ENCODE results near the gene CFAP99. TPM values are rescaled to one million over a fixed set of nuclear protein-coding genes. Genes with fewer than 3 reads are reported as not detected.

Gene CFAP99
- total and polyA plus RNA-seq, 2 donors (not counting 1 experiment from before 2014, with no cell fraction given), result under 0.01 TPM; not detected in 1

DNA sequence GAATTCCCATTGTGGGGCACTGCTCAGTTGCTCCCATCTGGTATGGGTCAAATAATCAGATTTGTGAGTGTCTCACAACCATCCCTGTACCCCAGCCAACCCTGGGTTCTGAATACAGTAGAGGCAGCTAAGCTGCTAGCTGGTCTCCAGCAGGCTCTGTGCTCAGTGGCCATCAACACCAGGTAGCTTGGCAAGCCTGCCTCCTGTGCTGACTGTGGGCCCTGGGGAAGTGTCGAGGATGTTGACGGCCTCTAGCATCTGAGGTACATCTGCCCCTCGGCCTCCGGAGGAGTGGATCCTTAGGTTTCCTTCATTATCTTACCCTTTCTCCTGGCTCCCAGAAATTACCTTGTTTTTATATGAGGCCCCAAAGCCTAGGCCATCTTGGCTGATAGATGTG is 63.4 kb downstream of the CFAP99 start:
- H3K4me3 ChIP-seq (replicated peaks in 1 of 4; ENCODE audit: control extremely low read depth in 1 of 4, insufficient read depth in 1 of 4, low read depth in 3 of 4, low read length in 4 of 4), result no peak overlapping the region
- no peaks in the 10 kb centered on the region for H3K9me3 ChIP-seq (ENCODE audit: control insufficient read depth, insufficient read depth, low read depth, low read length)
- no peaks in the 10 kb centered on the region for H3K4me1 ChIP-seq (ENCODE audit: control insufficient read depth, extremely low read depth, insufficient read depth, low read length)
- no peak for TF ChIP-seq EZH2 (IDR thresholded peaks at IDR 0.05; ENCODE audit: low read length, missing control alignments)
- TF ChIP-seq, protein P1, sequence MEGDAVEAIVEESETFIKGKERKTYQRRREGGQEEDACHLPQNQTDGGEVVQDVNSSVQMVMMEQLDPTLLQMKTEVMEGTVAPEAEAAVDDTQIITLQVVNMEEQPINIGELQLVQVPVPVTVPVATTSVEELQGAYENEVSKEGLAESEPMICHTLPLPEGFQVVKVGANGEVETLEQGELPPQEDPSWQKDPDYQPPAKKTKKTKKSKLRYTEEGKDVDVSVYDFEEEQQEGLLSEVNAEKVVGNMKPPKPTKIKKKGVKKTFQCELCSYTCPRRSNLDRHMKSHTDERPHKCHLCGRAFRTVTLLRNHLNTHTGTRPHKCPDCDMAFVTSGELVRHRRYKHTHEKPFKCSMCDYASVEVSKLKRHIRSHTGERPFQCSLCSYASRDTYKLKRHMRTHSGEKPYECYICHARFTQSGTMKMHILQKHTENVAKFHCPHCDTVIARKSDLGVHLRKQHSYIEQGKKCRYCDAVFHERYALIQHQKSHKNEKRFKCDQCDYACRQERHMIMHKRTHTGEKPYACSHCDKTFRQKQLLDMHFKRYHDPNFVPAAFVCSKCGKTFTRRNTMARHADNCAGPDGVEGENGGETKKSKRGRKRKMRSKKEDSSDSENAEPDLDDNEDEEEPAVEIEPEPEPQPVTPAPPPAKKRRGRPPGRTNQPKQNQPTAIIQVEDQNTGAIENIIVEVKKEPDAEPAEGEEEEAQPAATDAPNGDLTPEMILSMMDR (conservative IDR thresholded peaks at IDR 0.05 in 1 of 2, IDR thresholded peaks at IDR 0.05 in 1 of 2; ENCODE audit: low read depth in 1 of 2, low read length in 2 of 2), result no peak
- no peak overlapping the region for H3K4me2 ChIP-seq (ENCODE audit: extremely low read depth, insufficient read depth, low read length)
- H3K27ac ChIP-seq (ENCODE audit: insufficient read depth, low read length), result no peak overlapping the region
- H2AFZ ChIP-seq (ENCODE audit: low read length), result no peak overlapping the region
- H3K79me2 ChIP-seq (ENCODE audit: control insufficient read depth, insufficient read depth, low read length), result peaks cover 98% of the 10 kb centered on the region
- peaks cover 3% of the 10 kb centered on the region for H4K20me1 ChIP-seq (ENCODE audit: control insufficient read depth, extremely low read depth, insufficient read depth, low read length)
- H3K9ac ChIP-seq (ENCODE audit: insufficient read depth, low read length), result no peak overlapping the region
- H3K36me3 ChIP-seq (ENCODE audit: control insufficient read depth, insufficient read depth, low read length), result no peaks in the 10 kb centered on the region
- DNase-seq (ENCODE audit: low read depth in 2 of 2), result no peak
- no peaks in the 10 kb centered on the region for H3K27me3 ChIP-seq (ENCODE audit: control insufficient read depth, insufficient read depth, low read length)

DNA sequence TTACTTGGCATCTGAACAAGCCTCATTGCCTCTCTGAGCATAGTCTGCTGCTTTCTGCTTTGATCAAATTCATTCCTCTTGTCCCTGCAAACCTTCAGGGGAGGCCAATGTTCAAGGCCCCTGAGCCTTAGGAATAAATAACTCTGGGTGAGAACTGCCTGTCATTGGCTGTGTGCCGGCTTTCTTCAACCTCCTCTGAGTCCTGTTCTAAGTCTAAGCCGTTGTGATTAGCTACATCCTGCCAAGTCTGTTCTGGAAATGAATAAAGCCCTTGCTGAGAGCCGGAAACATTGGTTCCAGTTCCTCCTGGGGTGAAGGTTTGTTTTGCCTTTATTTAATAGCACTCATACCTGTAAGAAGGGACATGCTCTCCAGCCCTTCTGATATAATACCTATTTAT is 63.9 kb downstream of the CFAP99 start:
- no peak overlapping the region for H3K9ac ChIP-seq (ENCODE audit: insufficient read depth, low read length)
- H3K36me3 ChIP-seq (ENCODE audit: control insufficient read depth, insufficient read depth, low read length), result no peaks in the 10 kb centered on the region
- H3K27ac ChIP-seq (ENCODE audit: insufficient read depth, low read length), result no peak overlapping the region
- no peak overlapping the region for H3K4me2 ChIP-seq (ENCODE audit: extremely low read depth, insufficient read depth, low read length)
- DNase-seq (ENCODE audit: low read depth in 2 of 2), result peak; percentile 48 to 66
- peaks cover 3% of the 10 kb centered on the region for H4K20me1 ChIP-seq (ENCODE audit: control insufficient read depth, extremely low read depth, insufficient read depth, low read length)
- no peak for TF ChIP-seq EZH2 (IDR thresholded peaks at IDR 0.05; ENCODE audit: low read length, missing control alignments)
- TF ChIP-seq, protein P1 (conservative IDR thresholded peaks at IDR 0.05 in 1 of 2, IDR thresholded peaks at IDR 0.05 in 1 of 2; ENCODE audit: low read depth in 1 of 2, low read length in 2 of 2), result no peak
- H3K4me3 ChIP-seq (replicated peaks in 1 of 4; ENCODE audit: control extremely low read depth in 1 of 4, insufficient read depth in 1 of 4, low read depth in 3 of 4, low read length in 4 of 4), result no peak overlapping the region
- H3K27me3 ChIP-seq (ENCODE audit: control insufficient read depth, insufficient read depth, low read length), result no peaks in the 10 kb centered on the region
- peaks cover 98% of the 10 kb centered on the region for H3K79me2 ChIP-seq (ENCODE audit: control insufficient read depth, insufficient read depth, low read length)
- no peaks in the 10 kb centered on the region for H3K9me3 ChIP-seq (ENCODE audit: control insufficient read depth, insufficient read depth, low read depth, low read length)
- no peak overlapping the region for H2AFZ ChIP-seq (ENCODE audit: low read length)
- no peaks in the 10 kb centered on the region for H3K4me1 ChIP-seq (ENCODE audit: control insufficient read depth, extremely low read depth, insufficient read depth, low read length)

DNA sequence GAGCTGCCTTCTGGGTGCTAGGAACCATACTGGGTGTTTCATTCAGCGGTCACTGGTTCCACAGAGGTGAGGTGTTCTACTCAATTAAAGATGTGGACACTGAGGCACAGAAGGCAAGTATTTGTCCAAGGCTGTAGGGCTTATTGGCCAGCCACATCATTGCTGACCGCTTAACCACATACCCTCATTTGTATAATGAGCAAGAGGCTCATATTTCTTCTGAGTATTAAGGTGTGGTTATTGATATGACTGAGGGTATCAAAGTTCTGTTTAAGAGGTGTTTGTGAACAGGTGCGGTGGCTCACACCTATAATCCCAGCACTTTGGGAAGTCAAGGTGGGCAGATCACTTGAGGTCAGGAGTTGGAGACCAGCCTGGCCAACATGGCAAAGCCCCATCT is 64.5 kb downstream of the CFAP99 start:
- Histone ChIP-seq H3K9me3 (ENCODE audit: control insufficient read depth, insufficient read depth, low read depth, low read length) (no peaks in the 10 kb centered on the region), H2AFZ (ENCODE audit: low read length) (no peak overlapping the region), H3K4me1 (ENCODE audit: control insufficient read depth, extremely low read depth, insufficient read depth, low read length) (no peaks in the 10 kb centered on the region), H3K4me3 (replicated peaks in 1 of 4; ENCODE audit: control extremely low read depth in 1 of 4, insufficient read depth in 1 of 4, low read depth in 3 of 4, low read length in 4 of 4) (no peak overlapping the region), H3K36me3 (ENCODE audit: control insufficient read depth, insufficient read depth, low read length) (no peaks in the 10 kb centered on the region), H3K4me2 (ENCODE audit: extremely low read depth, insufficient read depth, low read length) (no peak overlapping the region), H3K27me3 (ENCODE audit: control insufficient read depth, insufficient read depth, low read length) (no peaks in the 10 kb centered on the region), H3K27ac (ENCODE audit: insufficient read depth, low read length) (no peak overlapping the region), H4K20me1 (ENCODE audit: control insufficient read depth, extremely low read depth, insufficient read depth, low read length) (peaks cover 3% of the 10 kb centered on the region), H3K79me2 (ENCODE audit: control insufficient read depth, insufficient read depth, low read length) (peaks cover 99% of the 10 kb centered on the region), H3K9ac (ENCODE audit: insufficient read depth, low read length) (no peak overlapping the region)
- DNase-seq (ENCODE audit: low read depth in 2 of 2), result no peak
- TF ChIP-seq, protein P1 (conservative IDR thresholded peaks at IDR 0.05 in 1 of 2, IDR thresholded peaks at IDR 0.05 in 1 of 2; ENCODE audit: low read depth in 1 of 2, low read length in 2 of 2), result no peak
- TF ChIP-seq EZH2 (IDR thresholded peaks at IDR 0.05; ENCODE audit: low read length, missing control alignments), result no peak

Data from fibroblast of lung (primary cell).